SK-N-SH (cell line): ENCODE measurements around the gene ZC3H18.

Source experiments
- CTCF ChIP-seq: fragments of 200-600 bp; sonication (generic); IDR thresholded peaks from 2 replicates; pipeline ENCODE4 v1.6.1; 2017; ENCODE audit warnings: antibody characterized with exemption, mild to moderate bottlenecking, moderate library complexity
- EZH2phosphoT487 ChIP-seq: fragments of 200-600 bp; sonication (generic); IDR thresholded peaks from 2 replicates; pipeline ENCODE4 v1.6.1; 2017; ENCODE audit warnings: low read depth, mixed run types, mild to moderate bottlenecking, antibody characterized with exemption, moderate library complexity, borderline replicate concordance
- FOXM1 ChIP-seq: IDR thresholded peaks from 2 replicates; pipeline ENCODE4 v1.4.0; 2012; ENCODE audit warnings: low read depth, mild to moderate bottlenecking
- RAD21 ChIP-seq: IDR thresholded peaks from 2 replicates; pipeline ENCODE4 v1.6.1; 2012; ENCODE audit warnings: mild to moderate bottlenecking, low read length
- TAF1 ChIP-seq: IDR thresholded peaks from 2 replicates; pipeline ENCODE4 v1.6.1; 2012; ENCODE audit warnings: low read depth, mild to moderate bottlenecking, low read length, moderate library complexity, borderline replicate concordance

- TF ChIP-seq FOXM1, result no peak
- TF ChIP-seq CTCF, result no peak
- no peak for TF ChIP-seq RAD21
- no peak for TF ChIP-seq EZH2phosphoT487
- TF ChIP-seq TAF1, result no peak
Observed at GRCh38 chr16:88651989-88652761, 82.0 kb downstream of the ZC3H18 start.
